ENCODE measurements around the gene CRISP1. TPM values are rescaled to one million over a fixed set of nuclear protein-coding genes. Genes with fewer than 3 reads are reported as not detected.
"Not testable (repeated sequence)": the region's sequence is repeated elsewhere in the genome, so short reads cannot be mapped to it uniquely, and the experiment has no call there.

CRISP1 gene, protein sequence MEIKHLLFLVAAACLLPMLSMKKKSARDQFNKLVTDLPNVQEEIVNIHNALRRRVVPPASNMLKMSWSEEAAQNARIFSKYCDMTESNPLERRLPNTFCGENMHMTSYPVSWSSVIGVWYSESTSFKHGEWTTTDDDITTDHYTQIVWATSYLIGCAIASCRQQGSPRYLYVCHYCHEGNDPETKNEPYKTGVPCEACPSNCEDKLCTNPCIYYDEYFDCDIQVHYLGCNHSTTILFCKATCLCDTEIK
- not detected for total RNA-seq

DNA sequence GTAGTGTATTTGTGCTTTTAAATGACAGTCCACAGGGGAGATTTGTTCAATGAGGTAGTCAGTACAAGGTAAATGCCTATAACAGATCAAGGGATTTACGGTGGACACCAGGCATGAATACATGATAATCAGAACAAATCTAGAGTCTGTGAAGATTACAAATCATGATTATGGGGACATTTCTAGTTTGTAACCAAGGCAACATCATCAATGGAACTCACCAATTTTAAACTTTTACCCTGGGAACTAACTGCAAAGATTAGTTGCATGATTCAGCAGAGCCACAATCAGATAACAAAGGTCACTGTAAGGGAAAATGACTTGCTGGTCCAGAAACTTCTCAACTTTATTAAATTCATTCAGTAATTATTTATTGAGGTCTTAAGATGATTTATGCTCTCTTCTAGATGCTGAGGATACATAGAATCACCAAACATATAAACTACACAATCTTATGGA, at the start of gene CRISP1:
CRISP1 (minus strand) TSS at position 51 of the 459 bp plus-strand sequence. CDS start 9,135 bp downstream, outside the sequence.
- DNase-seq = no peak

DNA sequence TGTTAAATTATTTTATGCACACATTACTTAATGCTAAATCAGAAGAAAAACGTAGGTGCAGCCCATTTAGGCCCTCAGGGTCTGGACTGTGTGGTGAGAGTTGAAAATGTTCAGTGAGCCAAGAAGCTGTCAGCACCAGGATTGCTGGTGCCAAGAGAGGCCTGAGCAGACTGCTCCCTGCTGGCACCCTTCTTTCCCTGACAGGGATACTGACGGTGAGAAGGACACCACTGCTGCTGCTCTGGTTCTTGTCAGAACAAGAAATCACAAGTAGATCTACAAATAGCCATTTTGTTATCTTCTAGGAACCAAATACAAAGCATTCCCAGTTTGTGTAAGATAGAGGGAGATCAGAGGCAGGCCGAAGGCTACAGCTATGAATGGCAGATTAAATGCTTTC, 48.7 kb upstream of the CRISP1 start:
- no peak for DNase-seq

DNA sequence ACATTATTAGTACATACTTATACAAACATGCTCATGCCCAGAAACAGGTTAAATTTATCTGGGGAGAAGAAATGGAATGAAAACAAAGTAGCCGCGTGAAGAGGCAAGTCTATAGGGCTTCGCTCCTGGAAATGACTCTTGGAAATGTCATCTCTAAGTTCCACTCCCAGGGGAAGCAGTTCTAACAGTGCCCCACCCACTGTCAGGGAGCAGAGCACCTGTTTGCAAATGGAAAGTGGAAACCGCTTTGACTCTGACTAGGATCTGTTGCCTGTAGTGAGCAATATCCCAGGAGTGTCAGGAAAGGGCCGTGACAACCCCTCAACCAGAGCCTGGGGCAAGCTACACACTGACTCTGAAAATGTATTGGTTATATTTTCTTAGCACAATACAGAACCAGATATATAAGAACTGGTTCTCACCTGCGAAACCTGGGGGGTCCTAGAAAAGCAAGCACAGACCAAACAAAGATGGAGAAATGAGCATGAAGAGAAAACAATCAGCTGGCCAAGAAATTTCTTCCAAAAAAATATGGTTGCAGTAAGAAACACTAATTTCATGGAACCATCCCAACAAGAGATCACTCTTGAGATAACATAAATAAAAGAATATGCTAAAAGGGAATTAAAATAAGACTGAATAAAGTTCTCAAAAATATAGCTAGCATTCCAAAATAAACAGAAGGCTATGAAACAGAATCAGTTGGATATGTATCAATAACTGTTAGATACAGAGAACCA, 47.5 kb upstream of the CRISP1 start:
- DNase-seq = no peak

DNA sequence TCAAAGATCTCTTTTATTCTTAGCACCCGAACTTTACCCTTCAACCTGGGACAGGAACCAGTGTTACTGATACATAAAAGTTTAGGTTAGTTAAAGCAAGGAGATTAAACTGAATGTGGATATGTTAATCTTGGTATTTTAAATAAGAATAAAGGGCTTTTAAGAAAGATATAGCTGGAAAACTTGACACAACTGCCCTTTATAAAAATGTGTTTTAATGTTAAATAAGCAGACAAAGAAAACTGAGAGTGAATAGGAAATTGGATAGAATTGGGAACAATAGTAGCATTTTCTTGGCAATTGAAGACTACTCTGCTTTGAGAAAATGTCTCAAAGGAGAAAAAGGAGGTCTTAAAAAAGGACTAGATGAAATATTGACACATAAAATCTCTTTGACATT, 45.9 kb upstream of the CRISP1 start:
- no peak for DNase-seq

DNA sequence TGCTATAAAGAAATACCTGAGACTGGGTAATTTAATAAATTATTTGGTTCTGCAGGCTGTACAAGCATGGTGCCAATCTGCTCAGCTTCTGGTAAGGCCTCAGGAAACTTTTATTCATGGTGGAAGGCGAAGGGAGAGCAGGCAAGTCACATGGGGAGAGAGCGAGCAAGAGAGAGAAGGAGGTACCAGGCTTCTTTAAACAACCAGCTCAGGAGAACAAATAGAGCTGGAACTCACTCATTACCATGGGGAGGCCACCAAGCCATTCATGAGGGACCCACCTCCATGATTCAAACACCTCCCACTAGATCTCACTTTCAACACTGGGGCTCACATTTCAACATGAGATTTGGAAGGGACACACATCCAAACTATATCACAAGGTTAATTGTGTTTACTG, 44.9 kb upstream of the CRISP1 start:
- DNase-seq = no peak

DNA sequence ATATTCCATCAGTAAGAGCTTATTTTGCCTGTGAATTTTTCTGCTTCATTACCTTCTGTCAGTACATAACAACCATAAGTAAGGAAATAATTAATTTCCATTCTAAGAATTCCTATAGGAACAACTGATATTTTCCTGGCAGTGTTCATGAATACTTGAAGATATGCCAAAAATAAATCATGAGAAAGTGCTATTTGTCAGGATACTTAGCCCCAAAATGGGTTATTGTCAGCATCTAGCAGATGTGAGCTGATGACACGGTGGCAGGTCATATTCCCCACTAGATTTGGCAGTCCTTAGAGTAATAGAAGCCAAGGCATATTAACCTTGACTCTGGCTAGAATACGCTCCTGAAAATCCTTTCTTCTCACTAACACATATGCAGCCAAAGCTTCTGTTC, 43.2 kb upstream of the CRISP1 start:
- peak; percentile 14 for DNase-seq

DNA sequence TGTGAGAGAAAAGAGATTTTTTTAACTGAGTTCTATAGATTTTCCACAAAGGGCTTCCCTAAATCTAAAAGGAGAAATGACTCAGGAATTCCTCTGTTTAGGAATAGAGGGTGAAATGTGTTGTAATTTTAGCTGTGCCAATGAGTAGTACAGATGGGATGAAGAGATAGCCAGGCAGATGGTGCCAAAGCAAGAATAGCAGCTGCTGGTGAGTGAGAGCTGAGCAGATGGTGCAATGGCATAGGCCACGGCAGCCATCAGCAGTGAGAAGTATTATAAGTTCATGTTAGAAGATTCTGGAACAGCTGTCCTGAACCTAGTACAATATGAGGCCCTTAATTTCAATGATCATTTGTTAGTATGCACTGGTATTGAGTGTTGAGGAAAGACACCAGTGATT, 40.2 kb upstream of the CRISP1 start:
- DNase-seq = no peak

DNA sequence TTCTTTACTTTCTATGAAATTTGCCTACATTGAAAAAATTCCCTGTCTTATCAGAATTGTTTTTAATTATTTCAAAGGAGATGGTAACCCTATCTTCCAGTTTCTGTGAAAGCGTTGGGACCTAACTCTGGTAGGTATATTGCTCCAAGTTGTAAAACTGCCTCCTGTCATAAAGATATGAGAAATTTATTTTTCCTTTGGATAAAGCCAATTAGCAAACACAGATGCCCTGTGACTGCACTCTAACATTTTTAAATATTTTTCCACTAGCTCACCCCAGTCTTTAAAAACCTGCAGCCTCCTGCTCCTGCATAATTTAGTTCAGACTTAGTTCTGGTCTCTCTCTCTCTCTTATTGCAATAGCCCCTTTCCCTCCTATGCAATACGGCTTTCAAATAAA, 39.0 kb upstream of the CRISP1 start:
- no peak for DNase-seq

DNA sequence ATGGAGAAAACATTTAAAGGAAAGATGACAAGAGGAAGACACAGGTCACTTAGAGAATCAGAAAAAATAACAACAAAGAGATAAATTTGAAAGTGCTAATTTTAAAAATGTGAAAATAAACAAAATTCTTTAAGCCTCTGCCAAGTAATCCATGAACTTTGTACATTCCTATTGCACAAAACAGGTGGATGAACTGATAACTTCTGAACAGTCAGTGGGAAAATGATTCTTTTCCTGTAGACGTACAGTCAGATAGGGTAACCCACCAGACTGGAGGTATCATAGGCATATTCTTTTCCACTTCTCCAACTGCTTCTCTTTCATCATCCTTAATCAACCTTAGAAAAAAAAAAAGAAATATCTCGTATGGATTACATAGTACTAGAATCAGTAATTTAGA, 36.5 kb upstream of the CRISP1 start:
- DNase-seq = no peak

DNA sequence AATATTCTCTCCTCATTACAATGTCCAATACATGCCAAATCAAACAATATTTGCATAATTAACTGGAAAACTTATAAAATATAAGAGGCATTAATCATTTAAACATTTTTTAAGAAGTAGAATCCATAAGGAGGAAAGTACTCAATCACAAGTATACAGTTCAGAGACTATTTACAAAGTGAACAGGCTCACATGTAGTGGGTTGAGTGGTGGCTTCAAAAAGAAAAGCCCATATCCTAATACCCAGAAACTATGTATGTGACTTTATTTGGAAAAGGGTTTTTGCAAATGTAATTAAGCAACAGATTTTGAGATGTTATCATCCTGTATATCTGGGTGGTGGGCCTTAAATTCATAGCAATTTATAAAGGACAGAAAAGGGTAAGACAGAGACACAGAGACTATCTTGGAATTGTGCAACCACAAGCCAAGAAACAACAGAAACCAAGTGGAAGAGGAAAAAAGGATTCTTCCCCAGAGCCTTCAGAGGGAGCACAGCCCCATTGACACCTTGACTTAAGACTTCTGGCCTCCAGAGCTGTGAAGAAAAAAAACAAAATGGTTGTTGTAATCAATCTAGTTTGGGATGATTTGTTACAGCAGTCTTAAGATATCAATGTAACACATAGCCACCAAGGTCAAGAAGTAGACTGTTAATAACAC, 32.7 kb upstream of the CRISP1 start:
- no peak for DNase-seq

DNA sequence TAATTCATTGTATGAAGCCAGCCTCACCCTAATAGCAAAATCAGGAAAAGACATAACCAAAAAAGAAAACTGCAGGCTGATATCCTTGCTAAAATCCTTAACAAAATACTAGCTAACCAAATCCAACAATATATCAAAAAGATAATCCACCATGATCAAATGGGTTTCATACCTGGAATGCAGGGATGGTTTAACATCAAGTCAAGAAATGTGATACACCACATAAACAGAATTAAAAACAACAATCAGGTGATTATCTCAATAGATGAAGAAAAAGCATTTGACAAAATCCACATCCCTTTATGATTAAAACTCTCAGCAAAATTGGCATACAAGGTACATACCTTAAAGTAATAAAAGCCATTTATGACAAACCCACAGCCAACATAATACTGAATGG, 29.2 kb upstream of the CRISP1 start:
- DNase-seq = not testable (repeated sequence)

DNA sequence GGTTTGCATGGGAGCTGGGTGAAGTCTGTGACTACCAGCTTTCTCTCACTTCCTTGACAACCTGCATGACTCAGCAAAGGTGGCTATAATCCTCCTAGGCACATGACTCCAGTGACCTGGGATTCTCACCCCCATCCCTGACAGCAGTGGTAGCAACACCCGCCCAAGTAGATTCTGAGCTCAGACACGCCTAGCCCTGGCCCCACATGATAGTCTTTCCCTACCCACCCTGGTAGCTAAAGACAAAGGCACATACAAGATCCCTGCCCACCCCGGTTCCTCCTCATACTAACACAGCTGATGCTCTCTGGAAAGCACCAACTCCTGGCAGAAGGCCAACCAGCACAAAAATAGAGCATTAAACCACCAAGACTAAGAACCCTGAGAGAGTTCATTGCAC, 25.9 kb upstream of the CRISP1 start:
- DNase-seq = no peak

DNA sequence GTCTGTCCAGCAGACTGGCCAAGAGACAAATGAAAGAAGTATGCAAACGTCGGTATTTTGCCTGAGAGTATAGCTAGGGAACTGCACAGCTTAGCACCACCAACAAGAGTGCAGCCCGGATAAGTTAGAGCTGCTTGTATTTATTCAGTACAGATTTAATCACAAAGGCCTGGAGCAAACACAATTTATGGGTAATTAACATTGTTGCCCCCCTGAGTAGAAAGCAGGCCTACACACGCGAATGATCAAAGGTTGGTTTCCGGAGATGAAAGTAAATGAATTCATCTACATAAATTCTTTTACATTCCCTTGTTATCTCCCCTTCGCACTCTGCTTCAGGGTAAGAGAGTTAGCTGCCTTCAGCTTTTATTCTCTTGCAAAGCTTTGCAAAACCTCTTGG, 24.7 kb upstream of the CRISP1 start:
- DNase-seq = no peak

DNA sequence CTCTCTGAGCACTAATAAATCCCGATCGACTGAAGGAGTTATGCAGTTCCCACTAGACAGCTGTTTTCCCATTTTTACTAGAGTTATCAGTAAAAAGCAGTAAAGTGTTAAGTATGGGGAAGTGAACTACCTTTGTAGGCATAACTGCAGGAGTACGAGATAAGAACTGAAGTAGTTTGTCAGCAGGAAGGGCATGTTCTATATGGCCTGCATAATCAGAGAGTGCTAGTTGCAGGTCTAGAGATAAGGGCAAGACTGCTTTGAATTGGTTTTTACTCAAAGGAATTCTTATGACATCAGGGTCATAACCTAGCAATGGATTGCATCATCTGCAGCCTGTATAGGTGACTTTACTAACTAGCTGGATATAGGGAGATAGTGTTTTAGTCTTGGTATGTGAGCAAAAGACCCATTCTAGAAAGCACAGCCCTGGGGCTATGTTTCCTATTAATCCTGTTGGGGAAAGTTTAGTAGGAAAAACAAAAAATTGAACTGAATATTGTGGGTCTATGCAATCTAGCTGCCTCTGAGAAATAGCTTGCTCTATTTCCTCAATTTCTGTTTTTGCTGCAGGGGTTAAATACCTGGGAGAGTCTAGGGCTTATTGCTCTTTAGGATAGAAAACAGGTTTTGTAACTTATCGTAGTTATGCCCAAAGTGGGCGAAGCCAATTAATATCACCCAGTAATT, 22.6 kb upstream of the CRISP1 start:
- no peak for DNase-seq

DNA sequence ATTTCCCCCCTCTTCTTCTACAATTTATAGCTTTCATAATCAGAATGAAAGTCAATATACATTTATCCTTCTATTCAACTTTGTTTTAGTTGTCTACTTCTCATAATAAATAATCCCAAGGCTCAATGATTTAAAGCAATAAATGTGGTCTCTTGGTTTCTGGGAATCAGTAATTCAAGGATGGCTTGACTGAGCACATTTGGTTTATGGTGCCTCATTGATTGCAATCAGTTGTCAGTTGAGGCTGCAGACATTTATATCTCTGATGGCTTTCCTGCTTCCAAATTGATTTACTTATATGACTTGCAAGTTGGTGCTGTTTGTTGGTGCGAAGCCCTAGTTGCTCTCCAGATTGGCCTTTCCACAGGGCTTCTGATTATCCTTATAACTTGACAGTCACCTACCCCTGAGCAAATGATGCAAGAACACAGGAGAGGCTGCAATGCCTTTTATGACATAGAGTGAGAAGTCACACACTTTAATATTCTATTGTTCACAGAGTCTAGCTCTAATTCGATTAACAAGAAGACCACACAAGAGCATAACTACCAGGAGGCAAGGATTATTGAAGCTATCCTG, 2.7 kb upstream of the CRISP1 start:
- DNase-seq = no peak

DNA sequence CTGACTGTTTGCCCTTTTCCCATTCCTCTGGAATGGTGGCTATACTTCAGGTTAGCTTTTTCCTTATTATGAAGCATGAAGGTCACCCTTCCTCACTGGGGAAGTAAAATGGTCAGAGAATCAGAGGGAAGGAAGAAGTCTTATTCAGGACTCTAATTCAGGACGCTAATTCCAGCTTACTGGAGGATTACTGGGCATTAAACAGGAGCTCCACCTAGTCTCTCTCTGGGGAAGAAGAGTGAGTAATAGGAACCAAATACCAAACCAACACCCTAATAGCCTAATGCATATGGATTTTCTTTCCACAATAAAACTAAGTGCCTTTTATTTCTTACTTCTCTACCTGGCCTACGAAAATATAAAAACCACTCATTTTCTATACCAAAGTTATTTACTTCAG, 10.1 kb downstream of the CRISP1 start:
- DNase-seq = no peak

DNA sequence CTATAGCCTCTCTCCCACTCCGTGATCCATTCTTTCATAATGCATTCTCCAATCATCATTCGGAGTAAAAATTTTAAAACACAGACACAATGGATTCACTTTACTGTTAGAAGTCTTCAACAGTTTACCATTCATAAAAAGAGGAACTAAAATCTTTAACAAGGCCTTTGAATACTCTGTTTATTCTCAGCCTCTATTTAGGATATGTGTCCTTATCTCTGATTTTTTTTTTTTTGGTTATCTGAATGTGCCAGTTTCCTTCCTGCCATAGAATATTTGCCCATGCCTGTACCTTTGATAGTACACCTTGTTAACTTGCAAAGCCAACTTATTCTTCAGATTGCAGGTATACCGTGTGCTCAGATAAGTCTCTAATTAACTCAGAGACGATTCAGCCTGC, 11.1 kb downstream of the CRISP1 start:
- no peak for DNase-seq

DNA sequence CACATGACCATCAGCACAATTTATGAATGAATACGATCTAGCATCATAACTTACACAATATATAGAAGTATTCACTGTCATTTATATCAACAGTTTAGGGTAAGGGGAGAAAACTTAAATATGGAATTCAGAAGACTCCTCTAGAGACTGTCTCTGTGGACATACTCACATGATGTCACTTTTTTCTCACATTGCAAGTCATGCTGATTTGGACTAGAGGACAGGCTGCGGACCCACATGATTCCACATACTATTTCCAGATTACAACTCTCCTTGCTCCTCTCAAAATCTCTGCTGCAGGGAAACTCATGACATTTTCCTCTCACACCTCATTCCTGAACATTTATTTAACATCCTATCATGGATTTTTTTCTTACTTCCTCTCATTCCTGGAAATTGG, 13.4 kb downstream of the CRISP1 start:
- DNase-seq = no peak

DNA sequence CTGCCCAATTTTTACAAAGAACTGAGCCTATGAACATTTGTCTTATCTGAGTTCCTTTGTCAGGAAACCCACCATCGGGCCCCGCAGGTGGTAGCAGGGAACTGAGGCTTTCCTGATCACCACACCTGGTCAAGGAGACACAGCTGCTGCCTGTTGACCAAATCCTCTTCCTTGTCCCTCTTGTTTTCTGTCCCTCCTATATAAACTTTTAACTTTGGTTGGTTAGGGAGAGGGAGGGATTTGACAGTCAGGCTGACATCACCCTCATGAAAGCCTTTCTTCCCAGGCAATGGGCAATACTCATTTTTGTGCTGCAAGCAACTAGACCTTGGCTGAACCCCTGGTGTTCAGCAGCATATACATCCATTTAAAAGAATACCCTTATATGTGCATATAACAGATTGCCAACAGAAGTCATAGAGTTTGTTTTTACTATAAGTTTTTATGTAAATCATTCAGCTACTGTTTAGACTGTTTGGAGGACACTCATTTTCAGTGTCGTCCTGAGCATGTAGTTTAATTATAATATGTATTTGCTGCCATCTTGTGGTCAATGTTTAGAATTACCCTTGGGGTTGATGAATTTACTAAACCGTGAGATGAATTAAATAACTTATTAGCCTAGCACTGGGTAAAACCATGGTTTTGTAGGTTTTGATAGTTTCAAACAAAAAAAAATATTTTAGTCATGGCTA, 17.0 kb downstream of the CRISP1 start:
- DNase-seq = peak; percentile 48

DNA sequence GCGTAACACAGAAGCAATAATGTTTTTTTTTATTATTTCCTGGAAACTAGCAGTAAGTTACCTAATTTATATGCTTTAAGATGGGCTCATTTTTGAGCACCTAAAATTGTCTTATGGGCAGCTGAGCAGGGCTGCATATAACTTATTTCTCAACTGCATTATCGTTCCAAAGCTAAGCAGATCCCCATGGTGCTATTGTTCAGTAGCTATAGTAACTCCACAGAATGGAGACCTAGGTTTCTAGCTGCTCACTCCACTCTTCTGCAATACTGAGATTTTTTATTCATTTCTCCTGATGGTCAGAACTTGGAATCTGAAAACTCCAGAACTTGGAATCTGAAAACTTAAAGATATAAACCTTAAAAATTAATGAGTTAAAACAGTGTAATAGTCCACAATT, 18.7 kb downstream of the CRISP1 start:
- DNase-seq = no peak

DNA sequence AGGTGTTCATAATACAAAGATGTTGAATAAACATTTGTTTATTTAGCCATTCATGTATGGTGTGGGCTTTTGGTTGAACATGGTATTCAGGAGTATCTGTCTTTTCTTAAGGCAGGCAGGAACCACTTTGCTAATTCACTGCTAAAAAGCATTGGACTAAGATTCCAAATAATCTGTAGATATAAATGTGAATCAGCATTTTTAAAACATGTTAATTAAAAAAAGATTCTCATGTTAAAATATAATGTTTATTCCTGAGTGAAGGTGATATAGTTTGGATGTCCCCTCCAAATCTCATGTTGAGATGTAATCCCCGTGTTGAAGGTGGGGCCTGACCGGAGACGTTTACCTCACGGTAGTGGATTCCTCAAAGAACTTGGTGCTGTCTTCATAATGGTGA, 19.3 kb downstream of the CRISP1 start:
- DNase-seq = no peak

DNA sequence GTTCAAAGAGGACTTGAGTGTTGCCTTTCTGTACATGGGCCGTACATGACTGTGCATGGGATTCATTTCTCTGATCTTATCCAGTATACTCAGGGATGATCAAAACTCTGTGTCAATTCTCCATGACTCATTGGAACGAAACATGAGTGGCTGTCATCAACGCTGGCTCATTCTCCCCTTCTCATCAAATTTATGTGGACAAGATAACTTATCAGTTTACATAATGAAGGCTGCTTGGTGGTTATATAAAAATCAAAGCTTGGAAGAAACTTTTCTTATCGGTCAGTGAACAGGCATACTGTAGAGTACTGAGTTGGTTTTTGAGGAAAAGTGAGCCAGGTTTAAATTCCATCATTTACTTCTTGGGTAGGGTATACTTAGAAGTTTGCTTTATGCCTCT, 24.9 kb downstream of the CRISP1 start:
- DNase-seq = no peak

Measured in skin of body (tissue), 2 donors.